Adrenal gland (tissue), 12 donors: ENCODE data around the gene TOR1AIP1. TPM values are rescaled to one million over a fixed set of nuclear protein-coding genes. Genes with fewer than 3 reads are reported as not detected.
A peak's percentile ranks its signal among the peaks of the same experiment; 100 is the strongest.

Source experiments
- DNase-seq, 7 donors: peaks; one replicate each; pipeline ENCODE4 v3.0.0-alpha.2; 2019 to 2020
- H3K27ac ChIP-seq, 5 donors: fragments of 200-600 bp; sonication (generic) in 4 of 5; 1 replicate in 3 of 5; 2 replicates in 2 of 5; pipeline versions ENCODE4 v1.5.1 to v1.8.0; 2016 to 2020; ENCODE audit warnings: mild to moderate bottlenecking in 1 of 5
- H3K27me3 ChIP-seq: fragments of 200-600 bp; 2 replicates; pipeline ENCODE4 v1.8.0; 2021
- H3K36me3 ChIP-seq, 2 donors: fragments of 200-600 bp; replicated peaks in 1 of 2; 1 replicate in 1 of 2; 2 replicates in 1 of 2; pipeline versions ENCODE4 v1.5.1 to v1.8.0; 2018 to 2022
- H3K4me1 ChIP-seq, 2 donors: fragments of 200-600 bp; replicated peaks in 1 of 2; 1 replicate in 1 of 2; 2 replicates in 1 of 2; pipeline versions ENCODE4 v1.5.1 to v1.8.0; 2018 to 2021
- H3K4me3 ChIP-seq, 4 donors: fragments of 200-600 bp; sonication (generic) in 3 of 4; one replicate each; pipeline ENCODE4 v1.5.1; 2016 to 2018
- H3K9me3 ChIP-seq, 3 donors: fragments of 200-600 bp; sonication (generic) in 1 of 3; replicated peaks in 1 of 3; 1 replicate in 2 of 3; 2 replicates in 1 of 3; pipeline versions ENCODE4 v1.5.1 to v1.8.0; 2016 to 2021
- POLR2A ChIP-seq, 2 donors: fragments of 450-650 bp; IDR thresholded peaks; one replicate each; pipeline ENCODE4 v1.6.1; 2017; ENCODE audit warnings: antibody characterized with exemption in 2 of 2, mild to moderate bottlenecking in 2 of 2, moderate library complexity in 1 of 2
- WGBS, 4 donors: extraction: QIAGEN DNeasy Blood & Tissue Kit in 2 of 4; methylation state at CpG; one replicate each; pipeline versions ENCODE4 v1.1.5 to v1.1.7; 2013 to 2017; 5-methylcytosine and 5-hydroxymethylcytosine counted together
- intact Hi-C, 2 donors: fragments of 100-400 bp; cut with DNase I; formaldehyde crosslinking; loops; one replicate each; pipeline versions ENCODE4 v1.14.1 to v1.15.0; 2022 to 2023
- polyA plus RNA-seq, 3 donors: library from polyadenylated mRNA; stranded (reverse); fragments of 200-250 nt in 2 of 3; fragments of 350-450 nt in 1 of 3; fragmentation: Illumina TruSeq in 1 of 3; extraction: RNeasy Lipid Tissue Mini Kit (QIAGEN cat#74804) in 1 of 3; gene quantifications; one replicate each; pipeline ENCODE4 v1.2.3, GENCODE V29; 2013 to 2014
- total RNA-seq, 9 donors: library from RNA; depleted of rRNA in 4 of 9; stranded (reverse); fragments of >200 nt in 4 of 9; fragments of 120-200 nt in 1 of 9; fragmentation: NEBNext Ultra II Directional in 1 of 9; extraction: Animal tissue kit (Norgen Biotek cat#: 25700) in 1 of 9; gene quantifications; one replicate each; pipeline versions ENCODE4 v1.1.0 to v1.2.4, GENCODE V29; 2013 to 2023
- TF ChIP-seq, protein P1 (sequence below), 6 experiments: fragments of 450-650 bp in 4 of 6; fragments of 200-600 bp in 2 of 6; sonication (generic) in 1 of 6; IDR thresholded peaks; 1 replicate in 5 of 6; 2 replicates in 1 of 6; pipeline versions ENCODE4 v1.5.1 to v1.8.0; 2016 to 2021; ENCODE audit warnings: antibody characterized with exemption in 6 of 6, mild to moderate bottlenecking in 2 of 6, moderate library complexity in 1 of 6
- donor health status: healthy with polysubstance abuse.
- donor health status: Bipolar disorder and iron deficiency.
- donor health status: DM: yes; HTN: yes; CAD: no.
- donor health status: DM: no; HTN: no; CAD: no.
- donor health status: DM: no; HTN: no; CAD: no.
- donor health status: DM: yes; HTN: yes; CAD: no.

Gene TOR1AIP1
- total and polyA plus RNA-seq, 12 donors, result 22.5 to 99.6 (median 58.1) TPM

DNA sequence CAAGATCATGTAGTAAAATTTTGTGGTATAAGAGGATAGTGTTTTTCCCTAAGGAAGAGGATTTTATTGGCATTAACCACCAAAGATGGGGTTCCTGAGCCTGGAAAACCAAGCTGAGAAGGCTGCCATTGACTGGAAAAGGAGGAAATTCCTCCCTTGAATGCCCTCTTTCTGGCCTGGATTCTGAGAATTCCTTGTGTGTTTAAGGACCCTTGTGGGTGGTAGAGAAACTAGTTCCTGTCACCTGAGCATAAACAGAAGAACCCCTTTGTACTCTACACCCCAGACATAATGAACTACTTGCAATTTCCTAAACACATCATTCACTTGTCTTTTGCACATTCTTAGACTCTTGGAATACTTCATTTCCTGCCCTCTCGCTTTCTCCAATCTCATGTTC is 39.4 kb downstream of the TOR1AIP1 start:
- Histone ChIP-seq H3K9me3 (no peaks in the 10 kb centered on the region), H3K4me3 (no peak overlapping the region), H3K27me3 (no peaks in the 10 kb centered on the region), H3K36me3 (peaks cover 0 to 32% of the 10 kb centered on the region in 2 donors), H3K27ac (peak overlapping the region in 1 of 5 donors; percentile 36), H3K4me1 (peaks cover 0 to 14% of the 10 kb centered on the region in 2 donors)
- TF ChIP-seq, protein P1, sequence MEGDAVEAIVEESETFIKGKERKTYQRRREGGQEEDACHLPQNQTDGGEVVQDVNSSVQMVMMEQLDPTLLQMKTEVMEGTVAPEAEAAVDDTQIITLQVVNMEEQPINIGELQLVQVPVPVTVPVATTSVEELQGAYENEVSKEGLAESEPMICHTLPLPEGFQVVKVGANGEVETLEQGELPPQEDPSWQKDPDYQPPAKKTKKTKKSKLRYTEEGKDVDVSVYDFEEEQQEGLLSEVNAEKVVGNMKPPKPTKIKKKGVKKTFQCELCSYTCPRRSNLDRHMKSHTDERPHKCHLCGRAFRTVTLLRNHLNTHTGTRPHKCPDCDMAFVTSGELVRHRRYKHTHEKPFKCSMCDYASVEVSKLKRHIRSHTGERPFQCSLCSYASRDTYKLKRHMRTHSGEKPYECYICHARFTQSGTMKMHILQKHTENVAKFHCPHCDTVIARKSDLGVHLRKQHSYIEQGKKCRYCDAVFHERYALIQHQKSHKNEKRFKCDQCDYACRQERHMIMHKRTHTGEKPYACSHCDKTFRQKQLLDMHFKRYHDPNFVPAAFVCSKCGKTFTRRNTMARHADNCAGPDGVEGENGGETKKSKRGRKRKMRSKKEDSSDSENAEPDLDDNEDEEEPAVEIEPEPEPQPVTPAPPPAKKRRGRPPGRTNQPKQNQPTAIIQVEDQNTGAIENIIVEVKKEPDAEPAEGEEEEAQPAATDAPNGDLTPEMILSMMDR (IDR thresholded peaks at IDR 0.05), result no peak
- TF ChIP-seq POLR2A (IDR thresholded peaks at IDR 0.05), result no peak
- no peak for DNase-seq
- intact Hi-C loops, result no loop called here
- whole genome bisulfite sequencing, 4 donors, result 66 to 82% (median 73%) methylated on average over 1 of the region's 1 CpG

DNA sequence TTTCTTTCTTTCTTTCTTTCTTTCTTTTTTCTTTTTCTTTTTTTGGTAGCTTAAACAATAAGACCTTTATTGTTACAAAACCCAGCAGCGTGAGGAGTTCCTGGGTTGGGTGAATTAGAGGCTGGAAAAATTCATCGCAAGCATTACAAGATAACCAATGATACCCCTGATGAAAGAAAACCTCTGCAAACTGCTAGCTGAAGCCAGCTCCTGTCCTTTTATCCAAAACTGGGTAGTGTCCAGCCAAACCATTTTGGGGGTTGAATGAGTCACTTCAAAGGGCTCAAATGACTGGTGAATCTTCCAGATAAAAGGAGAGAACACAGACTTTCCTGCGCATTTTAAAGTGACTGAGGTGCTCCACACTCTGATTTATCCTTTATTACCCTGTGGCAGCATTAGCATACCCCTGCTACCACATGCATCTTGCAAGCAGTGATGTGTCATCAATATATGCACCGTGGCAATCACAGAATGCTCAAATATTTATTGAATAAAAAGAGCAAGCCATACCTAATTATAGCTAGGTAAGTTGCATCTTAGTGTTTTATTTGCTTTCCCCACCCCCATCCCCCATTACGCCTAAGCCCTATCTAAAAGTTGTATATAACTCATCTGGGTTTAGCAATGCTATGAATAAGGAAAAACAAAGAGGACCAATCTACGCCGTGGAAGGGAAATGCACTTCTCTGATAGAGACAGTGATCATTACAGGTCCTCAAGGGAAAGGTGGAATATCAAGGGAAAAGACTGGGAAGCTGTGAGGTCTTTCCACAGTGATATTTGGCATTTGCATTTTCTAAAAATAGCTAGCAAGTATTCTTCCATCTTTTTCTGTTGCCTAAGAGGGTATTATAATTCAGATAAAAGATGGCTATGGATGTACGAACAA is 40.1 kb downstream of the TOR1AIP1 start:
- Histone ChIP-seq H3K36me3 (peaks cover 0 to 24% of the 10 kb centered on the region in 2 donors), H3K9me3 (no peaks in the 10 kb centered on the region), H3K4me3 (no peak overlapping the region), H3K27ac (peak overlapping the region in 2 of 5 donors; percentile 6 to 36), H3K4me1 (peaks cover 0 to 14% of the 10 kb centered on the region in 2 donors), H3K27me3 (no peaks in the 10 kb centered on the region)
- 66 to 73% (median 69%) methylated on average over 8 of the region's 8 CpGs for WGBS, 4 donors
- peak in 1 of 2 donors; percentile 17 for TF ChIP-seq POLR2A (IDR thresholded peaks at IDR 0.05)
- TF ChIP-seq, protein P1 (IDR thresholded peaks at IDR 0.05), result no peak
- DNase-seq, result peak in 4 of 7 donors; percentile 16 to 59 (median 40)
- intact Hi-C loops, result no loop called here

DNA sequence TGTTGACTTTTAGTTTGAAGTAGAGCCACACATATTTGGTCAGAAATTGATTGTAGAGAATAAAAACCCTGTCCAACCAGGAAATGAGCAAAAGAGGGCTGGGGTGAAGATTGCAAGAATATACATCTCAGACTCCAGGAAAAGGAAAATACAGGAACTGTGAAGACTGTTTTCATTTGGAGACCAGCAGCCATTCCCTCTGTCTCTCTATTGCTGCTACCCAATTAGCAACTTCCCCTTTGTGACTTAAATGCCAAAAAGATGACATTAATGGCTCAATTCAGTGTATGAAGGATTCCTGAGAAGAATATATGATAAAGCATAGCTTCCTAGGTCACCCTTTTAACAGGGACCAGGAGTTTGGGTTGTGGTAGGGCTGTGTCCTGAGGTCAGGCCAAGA is 40.9 kb downstream of the TOR1AIP1 start:
- no peak overlapping the region for H3K27ac ChIP-seq
- peaks cover 0 to 16% of the 10 kb centered on the region in 2 donors for H3K36me3 ChIP-seq
- no peaks in the 10 kb centered on the region for H3K27me3 ChIP-seq
- H3K9me3 ChIP-seq, result no peaks in the 10 kb centered on the region
- no peak for DNase-seq
- TF ChIP-seq, protein P1 (IDR thresholded peaks at IDR 0.05), result no peak
- TF ChIP-seq POLR2A (IDR thresholded peaks at IDR 0.05), result no peak
- intact Hi-C loops, result no loop called here
- peaks cover 0 to 14% of the 10 kb centered on the region in 2 donors for H3K4me1 ChIP-seq
- no peak overlapping the region for H3K4me3 ChIP-seq

DNA sequence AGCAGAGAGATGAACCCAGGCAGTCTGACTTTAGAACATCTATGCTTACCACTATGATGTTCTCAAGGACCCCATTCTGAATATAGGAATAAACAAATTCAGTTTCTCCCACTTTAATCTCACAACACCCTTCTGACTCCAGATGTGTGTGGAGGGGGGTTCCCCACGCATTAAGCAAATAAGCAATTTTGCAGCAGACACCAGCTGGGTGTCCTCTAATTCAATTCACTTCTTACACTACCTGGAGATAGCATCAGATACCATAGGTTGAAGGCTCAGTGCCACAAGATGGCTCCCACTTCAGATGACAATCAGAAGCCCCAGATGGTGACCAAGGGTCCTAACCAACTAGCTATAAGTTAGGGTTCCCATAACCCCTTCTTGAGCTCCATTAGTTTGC is 42.2 kb downstream of the TOR1AIP1 start:
- Histone ChIP-seq H3K27me3 (no peaks in the 10 kb centered on the region), H3K4me3 (no peak overlapping the region), H3K36me3 (peaks cover 0 to 4% of the 10 kb centered on the region in 2 donors), H3K4me1 (peaks cover 0 to 14% of the 10 kb centered on the region in 2 donors), H3K27ac (no peak overlapping the region), H3K9me3 (no peaks in the 10 kb centered on the region)
- WGBS, 4 donors, result 87 to 97% (median 94%) methylated on average over 1 of the region's 1 CpG
- TF ChIP-seq POLR2A (IDR thresholded peaks at IDR 0.05), result no peak
- TF ChIP-seq, protein P1 (IDR thresholded peaks at IDR 0.05), result no peak
- intact Hi-C loops, result no loop called here
- DNase-seq, result no peak
